HG03520 (cell line): ENCODE data around the gene GCNT1.
A peak's percentile ranks its signal among the peaks of the same experiment; 100 is the strongest.
"Not testable (repeated sequence)": the region's sequence is repeated elsewhere in the genome, so short reads cannot be mapped to it uniquely, and the experiment has no call there.

Source experiments
- ATAC-seq: cut with Tn5 transposase; IDR thresholded peaks from one replicate; pipeline ENCODE4 v1.9.1; 2021; ENCODE audit warnings: mild to moderate bottlenecking, moderate library complexity; ENCODE audit not compliant: unreplicated experiment

GCNT1 gene

GRCh38 chr9:76458903-76459693 is at the start of gene GCNT1:
GCNT1 (plus strand) TSS chr9:76459182; CDS start chr9:76502382, 43,200 bp downstream.
- peak; percentile 78 for ATAC-seq

- ATAC-seq = no peak
These were observed 46.3 kb upstream of the GCNT1 start for GRCh38 chr9:76412638-76413037.

DNA sequence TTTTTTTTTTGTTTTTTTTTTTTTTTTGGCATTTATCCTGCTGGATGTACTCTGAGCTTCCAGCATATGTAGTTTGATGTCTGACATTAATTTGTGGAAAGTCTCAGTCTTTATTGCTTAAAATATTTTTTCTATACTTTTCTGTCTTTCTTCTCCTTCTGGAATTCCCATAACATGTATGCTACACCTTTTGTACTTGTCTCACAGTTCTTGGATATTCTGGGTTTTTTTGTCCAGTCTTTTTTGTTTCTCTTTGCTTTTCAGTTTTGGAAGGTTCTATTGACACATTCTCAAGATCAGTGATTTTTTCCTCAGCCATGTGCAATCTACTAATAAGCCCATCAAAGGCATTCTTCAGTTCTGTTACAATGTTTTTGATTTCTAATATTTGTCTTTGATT is 45.3 kb upstream of the GCNT1 start:
- no peak for ATAC-seq

DNA sequence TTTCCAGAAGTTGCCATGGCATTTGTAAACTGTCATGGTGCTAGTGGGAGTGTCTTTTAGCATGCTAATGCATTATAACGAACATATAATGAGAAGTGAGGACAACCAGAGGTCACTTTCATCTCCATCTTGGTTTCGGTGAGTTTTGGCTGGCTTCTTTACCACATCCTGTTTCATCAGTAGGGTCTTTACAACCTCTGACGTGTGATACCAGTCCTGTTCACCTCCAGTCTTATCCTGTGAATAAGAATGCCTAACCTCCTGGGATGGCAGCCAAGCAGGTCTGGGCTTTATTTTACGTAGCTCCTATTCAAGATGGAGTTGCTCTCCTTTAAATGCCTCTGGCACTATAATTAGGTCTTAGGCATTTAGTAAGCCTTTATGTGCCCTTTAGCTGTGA is 44.3 kb upstream of the GCNT1 start:
- peak; percentile 90 for ATAC-seq

DNA sequence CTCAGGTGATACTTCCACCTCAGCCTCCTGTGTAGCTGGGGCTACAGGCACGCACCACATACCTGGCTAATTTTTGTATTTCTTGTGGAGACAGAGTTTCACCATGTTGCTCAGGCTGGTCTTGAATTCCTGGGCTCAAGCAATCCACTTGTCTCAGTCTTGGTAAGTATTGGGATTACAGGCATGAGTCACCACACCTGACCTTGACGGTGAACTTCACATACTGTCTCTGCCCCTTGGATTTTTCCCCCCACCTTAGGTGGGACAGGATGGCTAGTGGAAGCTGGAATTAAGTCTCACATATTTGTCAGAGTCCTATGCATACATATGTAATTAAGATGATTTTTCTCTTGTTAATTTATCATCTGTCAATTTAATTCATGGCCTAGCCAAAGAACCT is 43.8 kb upstream of the GCNT1 start:
- no peak for ATAC-seq

DNA sequence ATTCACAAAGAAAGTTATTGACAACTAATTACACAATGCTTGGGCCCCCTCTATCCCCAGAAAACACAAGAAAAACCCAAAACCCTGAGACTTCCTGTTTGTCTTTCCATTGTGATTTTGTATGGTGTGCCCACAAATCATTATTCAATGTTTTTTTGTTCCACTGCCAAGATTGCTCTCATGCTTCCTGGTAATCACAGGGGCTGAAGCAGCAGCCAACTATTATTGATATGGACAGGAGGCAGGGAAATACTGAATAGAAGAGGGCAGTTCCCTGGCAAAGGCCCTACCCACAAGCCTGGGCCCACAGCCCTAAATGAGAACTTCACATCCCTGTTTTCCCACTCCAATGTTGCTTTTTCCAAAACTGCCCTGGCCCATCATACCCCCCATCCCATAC is 43.3 kb upstream of the GCNT1 start:
- ATAC-seq = no peak

DNA sequence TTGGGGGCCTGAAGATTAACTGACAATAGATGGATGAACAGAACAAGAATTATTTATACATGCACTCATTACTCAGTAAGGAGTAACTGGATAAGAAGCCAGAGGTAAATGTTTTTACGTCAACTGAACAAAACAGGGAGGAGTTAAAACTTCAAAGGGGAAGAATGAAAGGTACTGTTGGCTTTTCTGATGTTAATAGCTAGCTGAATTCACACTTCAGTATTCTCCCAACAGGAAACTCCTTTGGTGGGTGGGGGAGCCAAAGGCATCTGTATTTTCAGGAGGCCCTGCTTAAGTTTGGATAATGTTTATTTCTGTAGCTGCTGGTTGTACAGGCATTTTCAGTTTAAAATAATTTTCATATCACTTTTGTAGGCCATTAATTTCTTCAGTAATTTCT is 41.6 kb upstream of the GCNT1 start:
- ATAC-seq = no peak

DNA sequence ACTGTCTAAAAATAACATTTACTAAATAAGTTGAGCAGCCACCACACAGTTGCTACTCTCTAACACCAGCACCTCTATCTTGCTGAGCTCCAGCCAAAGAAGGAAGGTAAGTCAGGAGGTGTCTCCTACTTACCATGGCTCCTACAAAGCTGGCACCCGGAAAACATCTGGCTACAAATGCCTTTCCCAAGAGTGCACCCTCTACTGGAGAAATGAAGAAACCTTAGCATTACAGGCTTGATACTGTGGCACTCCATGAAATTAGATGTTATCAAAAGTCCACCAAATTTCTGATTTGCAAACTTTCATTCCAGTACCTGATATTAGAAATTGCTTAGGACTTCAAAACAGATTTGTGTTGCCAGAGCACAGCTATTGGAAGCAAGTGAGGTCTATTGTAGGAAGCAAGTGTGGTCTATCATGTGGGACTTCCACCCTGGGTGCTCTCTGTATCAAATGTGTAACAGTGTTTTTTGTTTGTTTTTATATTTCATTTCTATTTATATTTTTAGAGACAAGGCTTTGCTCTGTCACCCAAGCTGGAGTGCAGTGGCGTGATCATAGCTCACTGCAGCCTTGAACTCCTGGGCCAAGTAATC is 39.1 kb upstream of the GCNT1 start:
- ATAC-seq = no peak

GRCh38 chr9:76423216-76424177 is 35.5 kb upstream of the GCNT1 start:
- no peak for ATAC-seq

DNA sequence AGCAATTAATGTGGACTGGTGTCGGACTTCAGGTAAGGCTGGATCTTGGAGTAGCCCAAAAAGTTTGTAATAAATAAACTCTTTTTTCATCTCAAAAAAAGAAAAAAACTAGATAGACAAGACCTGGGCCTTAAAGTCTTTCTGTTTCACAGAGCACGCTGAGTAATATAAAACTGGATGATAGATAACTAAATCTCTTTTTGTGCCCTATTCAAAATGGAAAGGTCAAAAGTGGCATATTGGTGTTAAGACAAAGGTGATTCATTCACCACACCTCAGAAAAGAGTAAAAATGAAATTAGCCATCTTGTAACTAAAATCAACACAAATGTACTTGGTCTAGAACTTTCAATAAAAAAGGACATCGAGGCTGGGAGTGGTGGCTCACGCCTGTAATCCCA is 34.5 kb upstream of the GCNT1 start:
- ATAC-seq = no peak

DNA sequence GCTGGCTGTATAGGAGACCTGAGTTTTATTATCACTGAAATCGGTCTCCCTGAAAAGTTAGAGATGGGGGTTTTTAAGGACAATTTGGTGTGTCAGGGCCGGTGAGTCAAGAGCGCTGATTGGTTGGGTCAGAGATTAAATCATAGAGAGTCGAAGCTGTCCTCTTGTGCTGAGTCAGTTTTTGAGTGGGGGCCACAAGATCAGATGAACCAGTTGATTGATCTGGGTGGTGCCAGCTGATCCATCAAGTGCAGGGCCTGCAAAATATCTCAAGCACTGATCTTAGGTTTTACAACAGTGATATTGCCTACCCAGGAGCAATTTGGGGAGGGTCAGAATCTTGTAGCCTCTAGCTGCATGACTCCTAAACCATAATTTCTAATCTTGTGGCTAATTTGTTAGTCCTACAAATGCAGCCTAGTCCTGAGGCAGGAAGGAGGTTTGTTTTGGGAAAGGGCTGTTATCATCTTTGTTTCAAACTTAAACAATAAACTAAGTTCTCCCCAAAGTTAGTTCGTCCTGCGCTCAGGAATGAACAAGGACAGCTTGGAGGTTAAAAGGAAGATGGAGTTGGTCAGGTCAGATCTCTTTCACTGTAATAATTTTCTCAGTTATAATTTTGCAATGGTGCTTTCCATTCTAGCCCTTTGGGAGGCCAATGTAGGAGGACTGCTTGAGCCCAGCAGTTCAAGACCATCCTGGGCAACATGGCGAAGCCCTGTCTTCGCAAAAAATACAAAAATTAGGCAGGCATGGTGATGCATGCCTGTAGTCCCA is 33.1 kb upstream of the GCNT1 start:
- no peak for ATAC-seq

GRCh38 chr9:76426807-76427419 is 32.1 kb upstream of the GCNT1 start:
- no peak for ATAC-seq

GRCh38 chr9:76431601-76432000 is 27.4 kb upstream of the GCNT1 start:
- ATAC-seq = no peak

DNA sequence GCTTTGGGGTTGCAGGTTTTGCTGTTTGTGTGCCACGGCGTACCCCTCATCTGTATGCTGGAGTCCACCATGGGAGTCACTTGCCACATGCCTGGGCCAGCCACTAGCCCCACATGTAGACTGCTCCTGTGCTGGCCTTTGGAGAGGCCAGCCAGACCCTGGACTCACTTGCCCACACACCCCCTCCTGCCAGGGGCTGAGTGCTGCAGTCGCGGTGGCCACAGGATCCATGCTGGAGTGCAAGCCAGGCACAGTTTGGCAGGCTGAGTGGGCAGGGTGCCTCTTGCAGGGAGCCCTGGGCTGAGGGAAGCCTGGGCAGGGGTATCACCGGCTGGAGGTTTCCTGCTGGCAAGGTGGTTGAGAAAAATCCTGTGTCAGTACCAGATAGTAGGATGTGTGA is 25.6 kb upstream of the GCNT1 start:
- no peak for ATAC-seq

DNA sequence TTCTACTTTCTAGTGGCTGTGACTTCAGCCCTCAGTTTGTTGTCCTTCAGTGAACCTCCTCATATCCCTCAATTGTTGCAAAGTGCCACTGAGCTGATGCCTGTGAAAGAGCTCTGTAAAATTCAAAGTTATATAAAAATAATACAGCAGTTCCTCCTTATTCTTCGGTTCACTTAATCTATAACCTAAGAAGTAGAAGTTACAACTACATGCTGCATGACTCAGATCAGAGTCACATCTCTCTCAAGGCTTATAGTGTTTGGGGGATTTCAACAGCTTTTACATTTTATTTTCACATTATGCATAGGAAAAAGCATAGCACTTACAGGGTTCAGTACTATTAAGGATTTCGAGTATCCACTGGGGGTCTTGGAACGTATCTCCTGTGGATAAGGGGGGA is 25.1 kb upstream of the GCNT1 start:
- ATAC-seq = no peak

- ATAC-seq = not testable (repeated sequence)
These were observed 24.1 kb upstream of the GCNT1 start for GRCh38 chr9:76434897-76435296.

DNA sequence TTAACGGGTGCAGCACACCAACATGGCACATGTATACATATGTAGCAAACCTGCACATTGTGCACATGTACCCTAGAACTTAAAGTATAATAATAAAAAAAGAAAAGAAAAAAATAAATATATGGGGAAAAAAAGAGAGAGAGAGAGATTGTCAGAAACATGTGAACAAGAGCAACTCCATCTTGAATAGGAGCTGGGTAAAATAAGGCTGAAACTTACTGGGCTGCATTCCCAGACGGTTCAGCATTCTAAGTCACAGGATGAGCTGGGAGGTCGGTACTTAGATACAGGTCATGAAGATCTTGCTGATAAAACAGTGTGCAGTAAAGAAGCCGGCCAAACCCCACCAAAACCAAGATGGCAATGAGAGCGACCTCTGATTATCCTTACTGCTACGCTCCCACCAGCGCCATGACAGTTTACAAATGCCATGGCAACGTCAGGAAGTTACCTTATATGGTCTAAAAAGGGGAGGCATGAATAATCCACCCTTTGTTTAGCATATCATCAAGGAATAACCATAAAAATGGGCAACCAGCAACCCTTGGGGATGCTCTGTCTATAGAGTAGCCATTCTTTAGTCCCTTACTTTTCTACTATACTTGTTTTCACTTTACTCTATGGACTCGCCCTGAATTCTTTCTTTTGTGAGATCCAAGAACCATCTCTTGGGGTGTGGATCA is 21.8 kb upstream of the GCNT1 start:
- ATAC-seq = not testable (repeated sequence)

GRCh38 chr9:76438841-76439588 is 20.0 kb upstream of the GCNT1 start:
- peak; percentile 60 for ATAC-seq
